Activated CD8-positive, alpha-beta T cell treated with anti-CD3 and anti-CD28 coated beads, Interleukin-2, amount 10 ng/mL, durations not matched to agents 7 days and 5 days (primary cell): ENCODE data around the gene RFC5. TPM values are rescaled to one million over a fixed set of nuclear protein-coding genes. Genes with fewer than 3 reads are reported as not detected.
A peak's percentile ranks its signal among the peaks of the same experiment; 100 is the strongest.
"Not testable (repeated sequence)": the region's sequence is repeated elsewhere in the genome, so short reads cannot be mapped to it uniquely, and the experiment has no call there.

Experiments used
- ATAC-seq: fragments of 150-1000 bp; cut with Tn5 transposase; one replicate; pipeline ENCODE4 v1.10.0; 2021; ENCODE audit warnings: moderate library complexity
- CTCF ChIA-PET: fragments of 350-600 bp; sonication (Branson Sonifier 250); formaldehyde crosslinking; loops from one replicate; lab custom pipeline; 2021; ENCODE audit warnings: antibody characterized with exemption; lab: Charles Lee
- POLR2A ChIA-PET: fragments of 350-600 bp; sonication (Branson Sonifier 250); formaldehyde crosslinking; loops from one replicate; lab custom pipeline; 2021; ENCODE audit warnings: antibody characterized with exemption; lab: Charles Lee
- DNase-seq: peaks from one replicate; pipeline ENCODE4 v3.0.0-alpha.2; 2020
- H3K27ac Mint-ChIP-seq: one replicate; pipeline ENCODE4 v1.8.0; 2021; ENCODE audit warnings: mild to moderate bottlenecking, mixed read lengths
- H3K27me3 Mint-ChIP-seq: one replicate; pipeline ENCODE4 v1.8.0; 2021; ENCODE audit warnings: low read depth, mixed read lengths
- H3K36me3 Mint-ChIP-seq: one replicate; pipeline ENCODE4 v1.8.0; 2021; ENCODE audit warnings: low read depth, mixed read lengths
- H3K4me1 Mint-ChIP-seq: one replicate; pipeline ENCODE4 v1.8.0; 2021; ENCODE audit warnings: low read depth, mixed read lengths
- H3K4me3 Mint-ChIP-seq: one replicate; pipeline ENCODE4 v1.8.0; 2021; ENCODE audit warnings: mild to moderate bottlenecking, mixed read lengths
- H3K9me3 Mint-ChIP-seq: one replicate; pipeline ENCODE4 v1.8.0; 2022; ENCODE audit warnings: mixed read lengths; ENCODE audit not compliant: insufficient read depth
- total RNA-seq, 2 experiments: library from RNA; stranded (reverse); gene quantifications; one replicate each; pipeline ENCODE4 v1.2.3, GENCODE V29; 2021

The RFC5 gene
- total RNA-seq, 2 experiments from 2014 or later: 52.5 to 57.6 TPM

GRCh38 chr12:118061873-118062843 lies 45.7 kb downstream of the RFC5 start:
- ChIA-PET CTCF (interaction anchor here (1.0 to 3.5 kb wide), 3 partner anchors 187 to 316 kb away, joined by 3 to 11 read pairs (median 5); partner anchors contain the start of gene SUDS3), POLR2A (interaction anchor here (0.8 to 1.8 kb wide), 5 partner anchors 14 to 314 kb away, joined by 3 to 8 read pairs (median 4); partner anchors contain the start of genes RFC5 and SUDS3)
- Mint-ChIP-seq H3K9me3 (no peaks in the 10 kb centered on the region), H3K4me1 (peaks cover 67% of the 10 kb centered on the region), H3K36me3 (peaks cover 17% of the 10 kb centered on the region), H3K27me3 (no peaks in the 10 kb centered on the region), H3K4me3 (peak overlapping the region; percentile 94), H3K27ac (peak overlapping the region; percentile 94)
- ATAC-seq (peak; percentile 18), DNase-seq (peak; percentile 30)

DNA sequence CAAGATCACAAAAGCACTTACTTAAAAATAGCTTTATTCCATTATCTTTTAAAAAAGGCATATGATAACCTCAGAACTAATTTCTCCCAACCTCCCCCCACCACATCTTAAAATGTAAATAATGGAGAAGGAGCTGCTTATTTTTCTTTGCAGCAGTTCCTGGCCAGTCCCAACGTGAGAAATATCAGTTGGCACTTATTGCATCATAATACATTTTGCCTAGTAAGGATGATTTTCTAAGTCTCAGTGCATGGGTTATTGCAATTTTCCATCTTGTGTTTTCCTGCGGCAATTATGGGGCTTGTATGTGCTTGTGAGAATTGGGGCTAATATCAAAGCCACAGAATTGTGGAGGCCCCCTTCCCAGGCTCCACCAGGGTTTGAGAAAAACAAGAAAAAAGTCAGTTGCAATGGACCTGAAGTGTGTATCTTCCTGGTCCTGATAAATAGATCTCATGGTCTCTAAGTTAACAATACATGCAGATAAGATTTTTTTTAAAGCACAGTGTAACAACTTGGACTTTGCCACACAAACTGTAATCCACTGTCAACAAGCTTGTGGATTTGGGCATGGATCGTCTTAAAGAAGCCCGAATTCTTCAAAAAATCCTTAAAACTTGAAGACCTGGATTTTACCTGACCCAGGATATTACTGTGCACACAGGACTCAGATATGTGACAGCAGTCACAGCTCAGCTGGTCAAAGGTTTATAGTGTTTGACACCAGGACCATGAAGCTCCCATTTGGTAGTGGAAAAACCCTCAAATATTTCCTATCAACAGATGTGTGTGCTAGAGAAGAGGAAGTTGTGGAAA lies 47.3 kb downstream of the RFC5 start:
- H3K4me1 Mint-ChIP-seq: peaks cover 80% of the 10 kb centered on the region
- H3K36me3 Mint-ChIP-seq: peaks cover 17% of the 10 kb centered on the region
- peaks cover 3% of the 10 kb centered on the region for H3K27me3 Mint-ChIP-seq
- peak overlapping the region; percentile 87 for H3K27ac Mint-ChIP-seq
- DNase-seq: no peak
- no peaks in the 10 kb centered on the region for H3K9me3 Mint-ChIP-seq
- peak overlapping the region; percentile 63 for H3K4me3 Mint-ChIP-seq
- CTCF ChIA-PET: interaction anchor here (0.7 to 4.6 kb wide), 18 partner anchors 8 to 1604 kb away, joined by 3 to 25 read pairs (median 6); partner anchors contain the start of genes PEBP1, PRKAB1, RFC5 and SUDS3
- ATAC-seq: no peak
- POLR2A ChIA-PET: interaction anchor here (0.6 to 2.1 kb wide), 3 partner anchors 47 to 98 kb away, joined by 3 to 9 read pairs (median 5); partner anchors contain the start of genes PEBP1 and RFC5

DNA sequence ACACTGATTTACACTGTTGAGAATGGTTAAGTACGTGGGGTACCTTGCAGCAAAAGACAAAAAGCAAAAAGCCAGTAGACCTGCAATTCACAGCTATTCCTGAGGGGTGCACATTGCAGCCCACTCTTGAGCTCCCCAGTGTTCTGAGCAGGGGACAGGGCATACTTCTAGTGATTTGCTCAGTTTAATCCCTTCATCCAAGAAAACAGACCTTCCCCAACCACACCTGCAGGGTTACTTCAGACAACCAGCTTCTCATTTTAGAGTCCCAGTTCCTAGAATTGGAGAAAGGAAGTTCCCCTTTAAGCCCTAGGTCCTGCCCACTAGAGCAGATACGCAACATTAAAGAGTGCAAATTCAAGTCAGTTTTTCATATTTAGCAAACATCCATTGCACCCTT lies 48.1 kb downstream of the RFC5 start:
- POLR2A ChIA-PET: interaction anchor here (0.6 to 2.1 kb wide), 3 partner anchors 48 to 97 kb away, joined by 3 to 9 read pairs (median 5); partner anchors contain the start of genes PEBP1 and RFC5
- DNase-seq: peak; percentile 54

DNA sequence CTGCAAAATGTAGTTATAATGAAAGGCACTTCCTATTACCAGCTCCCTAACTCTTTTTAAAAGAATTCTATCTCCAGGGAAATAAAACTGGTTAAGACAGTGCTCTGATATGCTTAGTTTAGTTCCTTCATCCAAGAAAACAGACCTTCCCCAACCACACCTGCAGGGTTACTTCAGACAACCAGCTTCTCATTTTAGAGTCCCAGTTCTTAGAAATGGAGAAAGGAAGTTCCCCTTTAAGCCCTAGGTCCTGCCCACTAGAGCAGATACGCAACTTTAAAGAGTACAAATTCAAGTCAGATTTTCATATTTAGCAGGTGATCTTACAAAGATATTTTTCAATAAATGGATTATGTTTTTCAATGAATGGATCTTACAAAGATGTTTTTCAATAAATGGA lies 48.9 kb downstream of the RFC5 start:
- POLR2A ChIA-PET: interaction anchor here (1.5 kb wide), 1 partner anchor 9 kb away, joined by 4 read pairs; no protein-coding TSS in a partner anchor
- CTCF ChIA-PET: interaction anchor here (0.9 to 4.6 kb wide), 14 partner anchors 8 to 312 kb away, joined by 3 to 25 read pairs (median 7); partner anchors contain the start of genes RFC5 and SUDS3
- Mint-ChIP-seq H3K27ac (peak overlapping the region; percentile 87), H3K27me3 (peaks cover 3% of the 10 kb centered on the region), H3K4me3 (peak overlapping the region; percentile 75), H3K9me3 (no peaks in the 10 kb centered on the region), H3K4me1 (peaks cover 66% of the 10 kb centered on the region), H3K36me3 (peaks cover 12% of the 10 kb centered on the region)
- ATAC-seq: peak; percentile 40
- no peak for DNase-seq

More for the DNA sequence above, 48.1 kb downstream of the RFC5 start:
- H3K4me1 Mint-ChIP-seq: peaks cover 74% of the 10 kb centered on the region
- H3K36me3 Mint-ChIP-seq: peaks cover 16% of the 10 kb centered on the region
- peak overlapping the region; percentile 75 for H3K4me3 Mint-ChIP-seq
- CTCF ChIA-PET: interaction anchor here (0.7 to 4.6 kb wide), 22 partner anchors 8 to 1603 kb away, joined by 3 to 25 read pairs (median 4); partner anchors contain the start of genes PEBP1, PRKAB1, RFC5 and SUDS3
- H3K9me3 Mint-ChIP-seq: no peaks in the 10 kb centered on the region
- peak overlapping the region; percentile 87 for H3K27ac Mint-ChIP-seq
- H3K27me3 Mint-ChIP-seq: peaks cover 3% of the 10 kb centered on the region
- ATAC-seq: peak; percentile 60

GRCh38 chr12:118068445-118068844 lies 51.9 kb downstream of the RFC5 start:
- Mint-ChIP-seq H3K36me3 (peaks cover 12% of the 10 kb centered on the region), H3K4me3 (no peak overlapping the region), H3K27me3 (peaks cover 3% of the 10 kb centered on the region), H3K4me1 (peaks cover 52% of the 10 kb centered on the region), H3K27ac (no peak overlapping the region), H3K9me3 (no peaks in the 10 kb centered on the region)
- ChIA-PET POLR2A (no interaction called here), CTCF (interaction anchor here (1.2 to 1.3 kb wide), 2 partner anchors 14 to 307 kb away, joined by 3 to 5 read pairs; no protein-coding TSS in a partner anchor)
- ATAC-seq (no peak), DNase-seq (no peak)

GRCh38 chr12:118070650-118071049 lies 54.1 kb downstream of the RFC5 start:
- H3K27me3 Mint-ChIP-seq: peaks cover 3% of the 10 kb centered on the region
- H3K4me3 Mint-ChIP-seq: no peak overlapping the region
- ATAC-seq (no peak), DNase-seq (no peak)
- H3K36me3 Mint-ChIP-seq: peaks cover 4% of the 10 kb centered on the region
- H3K27ac Mint-ChIP-seq: no peak overlapping the region
- CTCF ChIA-PET: no interaction called here
- H3K4me1 Mint-ChIP-seq: peaks cover 30% of the 10 kb centered on the region
- POLR2A ChIA-PET: no interaction called here
- H3K9me3 Mint-ChIP-seq: no peaks in the 10 kb centered on the region

GRCh38 chr12:118073768-118074167 lies 57.3 kb downstream of the RFC5 start:
- CTCF ChIA-PET: no interaction called here
- Mint-ChIP-seq H3K4me1 (peaks cover 2% of the 10 kb centered on the region), H3K27ac (no peak overlapping the region), H3K9me3 (no peaks in the 10 kb centered on the region), H3K27me3 (no peaks in the 10 kb centered on the region), H3K36me3 (no peaks in the 10 kb centered on the region), H3K4me3 (no peak overlapping the region)
- no peak for DNase-seq
- ATAC-seq: no peak
- POLR2A ChIA-PET: no interaction called here

GRCh38 chr12:118081521-118081920 lies 65.0 kb downstream of the RFC5 start:
- DNase-seq, POLR2A ChIA-PET, H3K36me3 Mint-ChIP-seq, ATAC-seq, H3K4me3 Mint-ChIP-seq, H3K27ac Mint-ChIP-seq, H3K9me3 Mint-ChIP-seq, H3K4me1 Mint-ChIP-seq, CTCF ChIA-PET, H3K27me3 Mint-ChIP-seq: not testable (repeated sequence)

Other genes with a start within 250 kb of the RFC5 start
- not detected for gene KSR2, start 47.7 kb upstream of the RFC5 start, total RNA-seq
- 10 to 100 TPM; 44.6 to 45.0 TPM for gene WSB2, start 44.5 kb downstream of the RFC5 start, total RNA-seq
- gene VSIG10, start 87.3 kb downstream of the RFC5 start, total RNA-seq: 1 to 10 TPM; 7.5 to 8.2 TPM
- 100 to 1,000 TPM; 115 to 118 TPM for gene PEBP1, start 119.4 kb downstream of the RFC5 start, total RNA-seq